ENCODE measurements around the gene GLUD1.
"Not testable (repeated sequence)": the region's sequence is repeated elsewhere in the genome, so short reads cannot be mapped to it uniquely, and the experiment has no call there.

Gene GLUD1

GRCh38 chr10:87094373-87095235, at the start of gene GLUD1, which contains the start of gene SHLD2:
Gene GLUD1 (minus strand): TSS chr10:87094843. CDS start chr10:87094769, 74 bp downstream.
Gene SHLD2 (plus strand): TSS chr10:87095206. CDS start chr10:87151355, 56,149 bp downstream.
- DNase-seq, result no peak

DNA sequence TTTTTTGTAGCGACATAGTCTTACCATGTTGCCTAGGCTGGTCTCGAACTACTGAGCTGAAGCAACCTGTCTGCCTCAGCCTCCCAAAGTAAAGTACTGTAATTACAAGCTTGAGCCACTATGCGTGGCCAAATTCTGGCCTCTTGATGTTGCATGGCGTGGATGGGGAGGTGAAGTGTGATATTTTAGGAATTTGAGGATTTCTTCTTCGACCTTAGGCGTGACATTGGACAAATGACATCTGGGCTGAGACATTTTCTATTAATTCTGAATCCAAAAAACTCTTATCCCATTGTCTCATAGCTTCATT, 48.4 kb upstream of the GLUD1 start:
- DNase-seq, result not testable (repeated sequence)

DNA sequence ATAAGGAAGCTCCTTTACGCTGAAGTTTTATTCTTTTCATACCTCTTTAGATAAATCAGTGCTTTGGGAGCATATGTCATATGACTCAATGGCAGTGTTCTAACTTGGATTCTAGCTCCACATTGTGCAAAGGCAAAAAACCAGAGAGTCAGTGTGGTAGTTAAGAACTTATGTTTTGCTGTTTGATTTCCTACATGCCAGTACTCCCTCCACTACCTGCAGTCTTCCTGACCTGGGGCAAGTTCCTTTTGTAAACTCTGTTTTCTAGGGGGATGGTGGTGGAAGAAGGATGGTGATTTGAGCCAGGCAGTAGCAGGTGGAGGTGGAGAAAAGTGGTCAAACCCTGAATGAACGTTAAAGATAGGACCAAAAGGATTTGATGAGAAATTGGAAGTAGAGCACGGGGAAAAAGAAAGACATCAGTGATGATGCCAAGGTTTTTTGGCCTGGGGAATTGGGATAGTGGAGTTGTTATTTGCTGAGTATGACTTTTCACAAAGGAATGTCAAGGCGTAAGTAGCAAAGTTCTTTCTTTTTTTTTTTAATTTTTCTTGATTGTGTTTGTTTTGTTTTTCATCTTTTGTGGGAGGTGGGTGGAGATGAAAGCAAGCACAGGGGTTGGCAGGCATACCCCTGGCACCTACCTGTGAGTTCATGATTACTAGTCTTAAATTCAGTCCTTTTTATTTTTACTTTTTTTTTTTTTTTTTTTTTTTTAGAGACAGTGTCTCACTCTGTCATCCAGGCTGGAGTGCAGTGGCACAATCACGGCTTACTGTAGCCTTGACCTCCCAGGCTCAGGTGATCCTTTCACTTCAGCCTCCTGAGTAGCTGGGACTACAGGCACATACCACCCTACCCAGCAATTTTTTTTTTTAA, 47.8 kb upstream of the GLUD1 start:
- DNase-seq, result not testable (repeated sequence)

DNA sequence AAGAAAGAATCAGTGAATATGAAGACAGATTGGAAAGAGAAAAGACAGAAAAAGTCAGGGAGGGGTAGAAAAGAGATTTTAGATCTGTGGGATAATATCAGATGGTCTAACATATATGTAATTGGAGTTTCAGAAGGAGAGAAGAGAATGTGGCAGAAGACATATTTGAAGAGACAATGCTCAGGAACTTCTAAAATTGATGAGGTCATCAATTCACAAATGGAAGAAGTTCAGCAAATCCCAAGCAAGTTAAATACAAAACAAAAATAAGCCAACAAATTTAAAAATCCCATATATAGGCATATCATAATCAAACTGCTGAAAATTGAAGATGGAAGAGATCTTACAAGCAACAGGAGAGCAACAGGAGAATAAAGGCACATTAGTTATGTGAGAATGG, 42.8 kb upstream of the GLUD1 start:
- DNase-seq, result not testable (repeated sequence)

DNA sequence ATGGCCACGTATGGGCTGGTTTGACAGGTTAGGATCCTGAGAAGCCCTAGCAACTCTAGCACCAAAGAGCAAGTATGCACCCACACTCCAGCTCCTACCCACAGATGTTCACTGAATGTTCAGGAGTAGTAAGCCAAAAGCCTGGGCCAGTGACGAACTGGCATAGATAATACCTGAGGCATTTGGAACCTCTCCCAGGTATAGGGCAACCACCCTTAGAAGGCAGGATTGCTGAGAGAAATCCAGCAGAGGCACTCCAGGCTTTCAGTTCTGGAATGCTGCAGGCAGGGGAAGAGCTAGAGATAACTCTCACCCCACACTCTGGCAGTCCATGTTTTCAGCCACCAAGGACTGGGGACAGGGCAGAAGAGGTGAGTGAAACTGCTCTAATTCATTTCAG, 39.8 kb upstream of the GLUD1 start:
- not testable (repeated sequence) for DNase-seq

- DNase-seq, result not testable (repeated sequence)
Observed at GRCh38 chr10:87133936-87134335, 39.3 kb upstream of the GLUD1 start.

GRCh38 chr10:87132176-87132575, 37.5 kb upstream of the GLUD1 start:
- DNase-seq, result not testable (repeated sequence)

DNA sequence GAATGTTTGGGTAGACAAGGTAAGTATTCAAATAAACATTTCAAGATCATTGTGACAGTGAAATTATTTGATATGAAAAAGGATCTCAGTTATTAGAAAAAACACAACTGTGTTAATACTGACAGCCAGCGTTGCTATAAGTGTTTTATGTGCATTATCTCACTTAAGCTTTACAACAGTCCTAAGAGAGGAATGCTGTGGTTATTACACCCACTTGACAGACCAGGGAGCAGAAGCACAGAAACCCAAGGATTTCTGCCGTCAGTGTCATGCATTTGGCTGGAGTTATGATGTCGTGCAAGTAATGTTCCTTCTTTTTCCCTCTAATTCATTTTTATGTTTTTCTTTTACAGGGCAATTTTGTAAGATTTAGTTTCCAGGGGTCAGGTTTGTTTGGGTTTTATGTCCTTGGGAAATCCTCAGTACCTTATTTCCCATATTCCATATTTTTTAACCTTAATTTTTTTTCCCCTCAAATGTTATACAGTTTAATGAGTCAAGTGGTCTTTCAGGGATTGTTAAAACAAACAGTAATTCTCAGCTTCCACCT, 33.0 kb upstream of the GLUD1 start:
- DNase-seq, result not testable (repeated sequence)

DNA sequence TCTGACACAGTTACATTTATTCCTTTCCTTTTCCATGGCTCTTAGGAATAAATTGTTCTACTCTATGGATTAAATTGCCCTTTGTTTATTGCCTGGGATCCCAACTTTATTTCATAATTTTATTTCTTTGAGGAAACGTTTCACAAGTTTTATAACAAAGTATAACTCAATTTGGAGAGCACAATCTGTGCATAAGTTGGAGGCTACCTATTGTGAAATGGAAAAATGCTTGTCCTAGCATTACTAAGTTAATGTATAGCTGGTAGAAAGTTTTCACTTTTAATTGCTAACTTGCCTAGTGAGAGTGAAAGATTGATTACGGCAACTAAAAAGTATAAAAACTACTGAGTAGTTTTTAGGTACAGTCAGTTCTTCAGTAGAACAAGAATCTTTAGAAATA, 32.4 kb upstream of the GLUD1 start:
- DNase-seq, result not testable (repeated sequence)

DNA sequence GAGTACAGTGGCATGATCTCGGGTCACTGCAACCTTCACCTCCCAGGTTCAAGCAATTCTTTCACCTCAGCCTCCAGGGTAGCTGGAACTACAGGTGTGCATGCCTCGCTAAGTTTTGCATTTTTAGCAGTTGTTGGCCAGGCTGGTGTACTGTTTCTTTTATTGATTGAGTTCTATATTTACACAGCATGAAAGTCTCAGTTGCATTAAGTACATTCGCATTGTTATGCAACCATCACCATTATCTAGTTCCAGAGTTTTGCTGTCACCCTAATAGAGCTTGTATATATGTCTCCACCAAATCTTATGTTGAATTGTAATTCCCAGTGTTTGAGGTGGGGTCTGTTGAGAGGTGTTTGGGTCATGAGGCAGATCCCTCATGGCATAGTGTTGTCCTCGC, 28.7 kb upstream of the GLUD1 start:
- DNase-seq, result not testable (repeated sequence)

GRCh38 chr10:87119029-87119428, 24.4 kb upstream of the GLUD1 start:
- DNase-seq, result not testable (repeated sequence)

DNA sequence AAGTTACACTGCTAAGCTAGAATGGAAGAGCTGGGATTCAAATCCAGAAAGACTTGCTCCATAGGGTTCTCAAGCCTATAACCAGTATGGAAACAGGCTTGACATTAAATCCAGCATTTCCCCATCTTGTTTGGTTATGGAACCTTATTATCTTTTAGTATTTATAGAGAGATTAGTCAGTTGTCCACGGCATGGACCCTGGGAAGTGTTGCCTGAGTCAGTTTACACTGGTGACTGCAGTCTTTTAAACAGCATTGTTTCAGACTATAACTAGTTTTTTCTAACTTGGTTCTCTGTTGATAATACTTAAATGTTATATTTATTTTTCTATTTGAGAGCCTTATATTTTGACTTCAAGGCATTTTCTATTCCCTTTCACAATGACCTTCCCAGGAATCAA, 23.5 kb upstream of the GLUD1 start:
- DNase-seq, result not testable (repeated sequence)

- DNase-seq, result no peak
Observed at GRCh38 chr10:87105446-87106124, 10.9 kb upstream of the GLUD1 start.

GRCh38 chr10:87104727-87105126, 10.1 kb upstream of the GLUD1 start:
- not testable (repeated sequence) for DNase-seq

DNA sequence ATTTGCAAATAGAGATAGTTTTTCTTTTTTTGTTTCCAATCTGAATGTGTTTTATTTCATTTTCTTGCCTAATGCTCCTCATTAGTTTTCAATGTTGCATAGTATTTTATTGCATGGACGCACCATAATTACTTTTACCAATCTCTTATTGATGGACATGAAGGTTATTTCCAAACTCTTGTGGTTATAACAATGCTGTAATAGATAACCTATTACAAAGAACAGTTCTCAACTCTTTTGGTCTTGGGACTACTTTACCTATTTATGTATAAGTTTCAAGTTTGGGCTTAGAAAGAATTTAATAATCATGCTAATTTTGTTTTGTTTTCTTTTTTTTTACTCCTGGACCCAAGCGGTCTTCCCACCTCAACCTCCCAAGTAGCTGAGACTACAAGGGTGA, 7.4 kb upstream of the GLUD1 start:
- DNase-seq, result no peak

- no peak for DNase-seq
Observed at GRCh38 chr10:87095236-87095945, 748 bp upstream of the GLUD1 start.

- DNase-seq, result no peak
Observed at GRCh38 chr10:87093632-87094372, 841 bp downstream of the GLUD1 start.

DNA sequence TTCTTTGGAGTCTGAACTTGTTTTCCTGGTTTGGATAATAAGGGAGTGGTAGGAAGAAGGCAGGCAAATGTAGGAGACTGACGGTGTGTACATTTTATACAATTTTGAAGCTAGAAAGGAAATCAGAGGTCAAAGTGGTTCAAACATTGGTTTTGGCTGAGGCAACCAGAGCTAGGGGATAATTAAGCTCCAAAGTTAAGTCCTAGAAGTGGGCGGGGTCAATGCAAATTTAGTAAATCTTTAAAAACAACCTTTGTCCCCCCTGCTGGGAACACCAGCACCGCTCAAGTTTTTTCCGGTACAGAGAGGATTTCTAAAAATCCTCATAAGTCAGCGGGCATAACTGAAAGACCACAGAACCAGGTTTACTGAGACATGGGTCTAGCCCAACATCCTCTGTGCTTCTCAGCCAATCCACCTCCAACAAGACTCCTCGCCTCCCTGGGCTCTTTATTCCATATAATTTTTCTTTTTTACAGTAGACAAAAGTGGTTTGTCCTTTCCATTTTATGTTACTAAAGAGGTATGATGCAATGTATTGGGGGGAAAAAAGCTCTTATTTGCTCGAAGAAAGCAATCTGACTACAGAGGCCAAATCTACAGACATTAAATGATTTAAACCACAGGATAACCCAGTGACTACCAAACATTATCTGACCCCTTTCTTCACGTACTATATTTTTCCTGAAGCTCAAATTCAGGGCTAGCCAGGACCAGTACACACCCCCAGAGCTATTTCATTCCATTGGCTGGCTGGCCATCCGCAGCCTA, 1.6 kb downstream of the GLUD1 start:
- no peak for DNase-seq

DNA sequence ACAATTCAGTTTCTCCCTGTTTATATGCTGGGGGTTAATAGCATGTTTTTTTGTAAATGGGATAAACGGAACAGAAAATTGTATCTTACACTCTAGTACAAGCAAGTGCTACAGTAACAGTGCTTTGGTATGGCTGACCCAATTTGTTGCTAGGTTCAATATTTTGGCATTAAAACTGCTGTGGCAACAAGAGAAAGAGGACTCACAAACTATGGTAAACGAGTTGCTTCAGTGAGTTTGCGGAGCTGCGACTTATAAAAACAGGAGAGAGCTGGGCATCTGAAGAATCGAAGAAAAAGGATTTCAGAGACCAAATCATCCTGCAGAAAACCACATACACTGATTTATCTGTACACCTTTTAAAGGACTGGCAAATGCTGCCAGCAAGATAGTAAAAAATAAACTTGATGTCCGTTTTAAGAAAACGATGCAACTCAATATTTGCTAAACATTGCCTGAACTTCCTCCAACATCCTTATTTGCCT, 2.2 kb downstream of the GLUD1 start:
- no peak for DNase-seq

- DNase-seq, result no peak
Observed at GRCh38 chr10:87090779-87091178, 3.9 kb downstream of the GLUD1 start.

Measured in NCI-H2029 treated with DMSO at 0.1 percent for 48 hours (cell line).